RWPE1 (cell line): ENCODE data around the gene CD58.

Experiments used
- CTCF ChIA-PET: fragments of 350-600 bp; sonication (Branson Sonifier 250); formaldehyde crosslinking; extraction: SDS; loops from one replicate; lab custom pipeline; 2021; lab: Yijun Ruan, JAX
- POLR2A ChIA-PET: fragments of 400-600 bp; formaldehyde crosslinking; extraction: SDS; loops from one replicate; lab custom pipeline; 2020; ENCODE audit warnings: antibody characterized with exemption; ENCODE audit not compliant: low non-redundant PET; lab: Yijun Ruan, JAX
- DNase-seq: peaks from one replicate; pipeline ENCODE4 v3.0.0; 2012; ENCODE audit warnings: low spot score
- H3K27ac ChIP-seq: fragments of 450-650 bp; 2 replicates; pipeline ENCODE4 v1.5.1; 2017
- CTCF ChIP-seq: fragments of 450-650 bp; conservative IDR thresholded peaks from 2 replicates; pipeline ENCODE4 v1.5.1; 2017; ENCODE audit warnings: low read depth, mild to moderate bottlenecking

Gene CD58

GRCh38 chr1:116578581-116578980 lies 7.8 kb upstream of the CD58 start:
- no peak for TF ChIP-seq CTCF
- CTCF ChIA-PET, result interaction anchor here (0.6 to 0.7 kb wide), 2 partner anchors 362 to 425 kb away, joined by 3 read pairs; no protein-coding TSS in a partner anchor
- no peak overlapping the region for H3K27ac ChIP-seq
- POLR2A ChIA-PET, result no interaction called here
- DNase-seq, result no peak

- no peak for TF ChIP-seq CTCF
- POLR2A ChIA-PET, result no interaction called here
- CTCF ChIA-PET, result interaction anchor here (0.6 to 0.7 kb wide), 2 partner anchors 361 to 424 kb away, joined by 3 read pairs; no protein-coding TSS in a partner anchor
- no peak overlapping the region for H3K27ac ChIP-seq
- DNase-seq, result no peak
Observed at GRCh38 chr1:116577759-116578314, 7.0 kb upstream of the CD58 start.

DNA sequence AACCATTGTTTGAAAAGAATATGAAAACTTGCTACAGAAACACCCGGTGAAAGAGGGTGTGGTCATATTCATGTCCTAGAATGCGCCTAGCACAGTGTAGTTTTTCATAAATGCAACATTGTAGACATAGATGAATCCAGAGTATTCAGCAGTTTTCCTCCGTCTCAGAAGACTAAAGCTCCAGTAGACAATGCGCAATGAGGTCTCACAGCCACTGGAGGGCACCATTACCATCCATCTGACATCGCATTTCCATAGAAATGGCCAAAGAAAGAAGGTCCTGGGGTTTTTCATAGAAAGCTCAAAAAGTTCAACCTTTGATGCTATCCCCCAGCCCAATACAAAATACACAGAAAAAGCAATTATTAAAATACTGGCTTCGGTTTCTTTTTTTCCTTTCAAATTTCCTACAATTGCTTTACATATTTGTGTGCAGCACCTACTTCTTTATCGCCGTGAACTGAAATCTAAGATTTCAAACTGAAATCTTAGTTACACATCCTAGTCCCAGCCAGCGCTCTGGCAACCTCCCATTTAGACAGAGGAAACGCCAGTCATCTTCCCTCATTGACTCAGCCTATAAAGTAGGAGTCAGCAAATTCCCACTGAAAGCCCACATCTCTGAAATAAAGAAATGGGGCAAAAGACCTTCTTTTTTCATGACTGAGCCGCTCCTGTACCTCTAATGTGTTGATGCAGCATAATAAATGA lies 3.9 kb upstream of the CD58 start:
- no peak overlapping the region for H3K27ac ChIP-seq
- ChIA-PET CTCF (interaction anchor here (0.5 to 1.9 kb wide), 17 partner anchors 9 to 1127 kb away, joined by 3 to 9 read pairs (median 4); no protein-coding TSS in a partner anchor), POLR2A (interaction anchor here (0.6 to 0.7 kb wide), 2 partner anchors 38 to 159 kb away, joined by 3 read pairs; no protein-coding TSS in a partner anchor)
- peak; percentile 79 for DNase-seq
- TF ChIP-seq CTCF, result peak; percentile 90

GRCh38 chr1:116573431-116574095 lies 2.7 kb upstream of the CD58 start:
- CTCF ChIA-PET, result interaction anchor here (0.6 to 1.9 kb wide), 4 partner anchors 23 to 802 kb away, joined by 3 to 9 read pairs (median 4); no protein-coding TSS in a partner anchor
- POLR2A ChIA-PET, result no interaction called here
- DNase-seq, result no peak
- TF ChIP-seq CTCF, result no peak
- no peak overlapping the region for H3K27ac ChIP-seq

DNA sequence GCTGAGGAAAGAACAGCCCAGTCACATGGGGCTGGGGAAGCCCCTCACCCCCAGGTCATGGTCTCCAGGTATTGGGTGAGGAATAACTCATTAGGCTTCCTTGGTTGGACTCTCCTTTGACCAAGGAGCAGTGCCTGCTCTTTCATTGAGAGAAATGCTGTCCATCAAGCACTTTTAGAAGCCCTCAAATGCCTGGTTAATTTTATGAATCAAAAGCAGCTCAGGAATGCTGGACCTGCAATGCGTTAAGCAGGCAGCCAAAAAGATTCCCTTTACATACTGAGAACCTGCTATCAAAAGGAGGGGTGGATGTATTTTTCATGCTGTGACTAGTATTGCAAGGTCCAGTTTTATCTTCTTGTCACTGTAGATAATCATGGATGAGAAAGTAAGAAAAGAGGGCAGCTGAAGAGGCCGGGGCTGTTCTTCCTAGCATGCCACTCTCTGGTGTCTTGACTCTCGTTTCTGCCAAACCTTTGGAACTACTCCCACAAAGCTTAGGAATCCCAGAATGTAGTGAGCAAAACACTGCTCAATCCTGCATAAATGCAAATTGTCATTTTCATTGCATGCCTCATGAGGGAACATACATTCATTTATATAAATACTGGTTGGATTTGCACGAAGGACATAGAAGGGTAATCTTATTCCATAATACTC lies 2.1 kb upstream of the CD58 start:
- CTCF ChIA-PET, result interaction anchor here (0.6 to 1.3 kb wide), 4 partner anchors 74 to 802 kb away, joined by 3 to 5 read pairs (median 3); no protein-coding TSS in a partner anchor

More for the DNA sequence above, 2.1 kb upstream of the CD58 start:
- TF ChIP-seq CTCF, result no peak
- DNase-seq, result no peak
- POLR2A ChIA-PET, result no interaction called here
- no peak overlapping the region for H3K27ac ChIP-seq
